ENCODE measurements around the gene IL20RA. TPM values are rescaled to one million over a fixed set of nuclear protein-coding genes. Genes with fewer than 3 reads are reported as not detected.
A peak's percentile ranks its signal among the peaks of the same experiment; 100 is the strongest.
"Not testable (repeated sequence)": the region's sequence is repeated elsewhere in the genome, so short reads cannot be mapped to it uniquely, and the experiment has no call there.

IL20RA gene
- total and polyA plus RNA-seq, 2 donors from 2014 or later = 0.16 to 0.34 TPM

DNA sequence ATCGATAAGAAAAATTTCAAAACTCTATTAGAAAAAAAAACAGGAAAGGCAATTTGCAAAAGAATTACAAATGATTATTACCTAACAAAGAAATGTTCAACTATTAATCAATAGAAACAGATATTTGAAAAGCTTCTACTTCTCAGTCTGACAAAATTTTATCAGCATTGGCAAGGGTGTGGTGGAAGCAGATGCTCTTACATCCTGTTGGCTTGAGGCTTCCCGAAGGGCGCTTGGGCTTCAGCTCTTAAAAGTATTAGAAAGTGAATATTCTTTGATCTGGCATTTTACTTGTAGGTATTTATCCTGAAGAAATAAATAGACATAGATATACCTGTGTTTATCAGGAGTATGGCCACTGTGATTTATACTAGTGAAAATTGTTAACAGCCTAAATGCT, 84.0 kb downstream of the IL20RA start:
- H3K4me3 ChIP-seq (ENCODE audit: low read length in 3 of 3) = no peak overlapping the region
- DNase-seq (no peak), FAIRE-seq (no peak)
- H3K9ac ChIP-seq (ENCODE audit: low read length in 3 of 3) = no peak overlapping the region
- intact Hi-C loops (cut with DNase I) = no loop called here
- H3K9me3 ChIP-seq (ENCODE audit: control insufficient read depth in 2 of 3, insufficient read depth in 1 of 3, low read length in 3 of 3) = no peaks in the 10 kb centered on the region
- TF ChIP-seq, protein P1, sequence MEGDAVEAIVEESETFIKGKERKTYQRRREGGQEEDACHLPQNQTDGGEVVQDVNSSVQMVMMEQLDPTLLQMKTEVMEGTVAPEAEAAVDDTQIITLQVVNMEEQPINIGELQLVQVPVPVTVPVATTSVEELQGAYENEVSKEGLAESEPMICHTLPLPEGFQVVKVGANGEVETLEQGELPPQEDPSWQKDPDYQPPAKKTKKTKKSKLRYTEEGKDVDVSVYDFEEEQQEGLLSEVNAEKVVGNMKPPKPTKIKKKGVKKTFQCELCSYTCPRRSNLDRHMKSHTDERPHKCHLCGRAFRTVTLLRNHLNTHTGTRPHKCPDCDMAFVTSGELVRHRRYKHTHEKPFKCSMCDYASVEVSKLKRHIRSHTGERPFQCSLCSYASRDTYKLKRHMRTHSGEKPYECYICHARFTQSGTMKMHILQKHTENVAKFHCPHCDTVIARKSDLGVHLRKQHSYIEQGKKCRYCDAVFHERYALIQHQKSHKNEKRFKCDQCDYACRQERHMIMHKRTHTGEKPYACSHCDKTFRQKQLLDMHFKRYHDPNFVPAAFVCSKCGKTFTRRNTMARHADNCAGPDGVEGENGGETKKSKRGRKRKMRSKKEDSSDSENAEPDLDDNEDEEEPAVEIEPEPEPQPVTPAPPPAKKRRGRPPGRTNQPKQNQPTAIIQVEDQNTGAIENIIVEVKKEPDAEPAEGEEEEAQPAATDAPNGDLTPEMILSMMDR (IDR thresholded peaks at IDR 0.05; ENCODE audit: borderline replicate concordance, extremely low read depth, insufficient read depth) = no peak
- H3K27ac ChIP-seq (ENCODE audit: low read depth in 2 of 2, low read length in 2 of 2) = no peak overlapping the region
- H3K4me1 ChIP-seq (ENCODE audit: control insufficient read depth in 2 of 3, insufficient read depth in 2 of 3, low read depth in 1 of 3, low read length in 3 of 3) = no peaks in the 10 kb centered on the region
- H3K27me3 ChIP-seq (ENCODE audit: control insufficient read depth, insufficient read depth, low read length) = no peaks in the 10 kb centered on the region
- H3K36me3 ChIP-seq (ENCODE audit: control insufficient read depth in 2 of 3, insufficient read depth in 3 of 3, low read length in 3 of 3) = no peaks in the 10 kb centered on the region

DNA sequence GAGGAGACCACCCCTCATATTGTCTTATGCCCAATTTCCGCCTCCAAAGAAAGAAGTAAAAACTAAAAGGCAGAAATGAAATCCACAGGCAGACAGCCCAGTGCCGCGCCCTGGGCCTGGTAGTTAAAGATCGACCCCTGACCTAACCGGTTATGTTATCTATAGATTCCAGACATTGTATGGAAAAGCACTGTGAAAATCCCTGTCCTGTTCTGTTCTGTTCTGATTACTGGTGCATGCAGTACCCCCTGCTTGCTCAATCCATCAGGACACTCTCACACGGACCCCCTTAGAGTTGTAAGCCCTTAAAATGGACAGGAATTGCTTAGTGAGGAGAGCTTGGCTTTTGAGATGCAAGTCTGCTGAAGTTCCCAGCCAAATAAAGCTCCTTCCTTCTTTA, 84.8 kb downstream of the IL20RA start:
- FAIRE-seq; H3K27ac ChIP-seq (ENCODE audit: low read depth in 2 of 2, low read length in 2 of 2); H3K9me3 ChIP-seq (ENCODE audit: control insufficient read depth in 2 of 3, insufficient read depth in 1 of 3, low read length in 3 of 3); H3K9ac ChIP-seq (ENCODE audit: low read length in 3 of 3); DNase-seq; H3K27me3 ChIP-seq (ENCODE audit: control insufficient read depth, insufficient read depth, low read length); H3K36me3 ChIP-seq (ENCODE audit: control insufficient read depth in 2 of 3, insufficient read depth in 3 of 3, low read length in 3 of 3); H3K4me1 ChIP-seq (ENCODE audit: control insufficient read depth in 2 of 3, insufficient read depth in 2 of 3, low read depth in 1 of 3, low read length in 3 of 3); intact Hi-C loops (cut with DNase I); H3K4me3 ChIP-seq (ENCODE audit: low read length in 3 of 3): not testable (repeated sequence)

DNA sequence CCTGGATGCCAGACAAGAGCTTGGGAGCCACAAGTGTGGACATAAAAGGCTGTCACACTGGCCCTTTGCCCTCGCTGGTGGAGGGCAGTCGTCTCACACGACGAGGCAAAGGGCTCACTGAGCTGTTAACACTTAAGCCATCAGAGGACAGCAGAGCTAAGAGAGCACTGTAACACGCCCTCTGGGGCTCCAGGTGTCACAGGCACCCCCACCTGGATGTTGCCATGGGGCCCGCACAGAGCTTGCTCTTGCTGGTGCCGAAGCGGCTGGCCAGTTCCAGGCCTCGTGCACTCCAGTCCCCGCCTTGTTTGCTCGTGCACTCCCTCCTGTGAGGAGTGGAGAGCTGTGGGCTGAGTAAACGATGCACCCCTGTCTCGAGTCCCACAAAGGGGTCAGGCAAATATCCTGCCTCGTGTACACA, 85.3 kb downstream of the IL20RA start:
- DNase-seq = peak in 4 of 5 donors; percentile 18 to 52 (median 20)
- no peaks in the 10 kb centered on the region for H3K9me3 ChIP-seq (ENCODE audit: control insufficient read depth in 2 of 3, insufficient read depth in 1 of 3, low read length in 3 of 3)
- H3K36me3 ChIP-seq (ENCODE audit: control insufficient read depth in 2 of 3, insufficient read depth in 3 of 3, low read length in 3 of 3) = no peaks in the 10 kb centered on the region
- FAIRE-seq = no peak
- no peaks in the 10 kb centered on the region for H3K4me1 ChIP-seq (ENCODE audit: control insufficient read depth in 2 of 3, insufficient read depth in 2 of 3, low read depth in 1 of 3, low read length in 3 of 3)
- intact Hi-C loops (cut with DNase I) = no loop called here
- H3K27ac ChIP-seq (ENCODE audit: low read depth in 2 of 2, low read length in 2 of 2) = no peak overlapping the region
- no peak overlapping the region for H3K9ac ChIP-seq (ENCODE audit: low read length in 3 of 3)
- no peak overlapping the region for H3K4me3 ChIP-seq (ENCODE audit: low read length in 3 of 3)
- TF ChIP-seq, protein P1 (IDR thresholded peaks at IDR 0.05; ENCODE audit: borderline replicate concordance, extremely low read depth, insufficient read depth) = no peak
- no peaks in the 10 kb centered on the region for H3K27me3 ChIP-seq (ENCODE audit: control insufficient read depth, insufficient read depth, low read length)

DNA sequence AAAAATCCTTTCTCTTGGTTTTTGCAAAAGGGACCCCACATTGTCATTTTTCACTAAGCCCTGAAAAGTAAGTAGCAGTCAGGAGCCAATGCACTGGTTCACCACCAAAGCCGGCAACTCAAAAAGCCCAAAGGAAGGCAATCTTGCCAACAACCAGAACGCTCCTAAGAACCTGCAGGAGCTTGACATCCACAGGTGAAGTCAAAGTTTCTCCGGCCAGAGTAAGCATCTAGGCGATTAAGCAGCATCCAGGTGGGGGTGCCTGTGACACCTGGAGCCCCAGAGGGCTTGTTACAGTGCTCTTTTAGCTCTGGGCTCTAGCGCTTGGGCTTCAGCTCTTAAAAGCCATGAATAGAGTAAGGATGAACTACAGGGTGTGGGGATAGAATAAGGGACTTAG, 86.6 kb downstream of the IL20RA start:
- FAIRE-seq = no peak
- no peak overlapping the region for H3K9ac ChIP-seq (ENCODE audit: low read length in 3 of 3)
- H3K27ac ChIP-seq (ENCODE audit: low read depth in 2 of 2, low read length in 2 of 2) = no peak overlapping the region
- H3K9me3 ChIP-seq (ENCODE audit: control insufficient read depth in 2 of 3, insufficient read depth in 1 of 3, low read length in 3 of 3) = no peaks in the 10 kb centered on the region
- intact Hi-C loops (cut with DNase I) = no loop called here
- no peak for DNase-seq
- TF ChIP-seq, protein P1 (IDR thresholded peaks at IDR 0.05; ENCODE audit: borderline replicate concordance, extremely low read depth, insufficient read depth) = no peak
- no peak overlapping the region for H3K4me3 ChIP-seq (ENCODE audit: low read length in 3 of 3)
- no peaks in the 10 kb centered on the region for H3K36me3 ChIP-seq (ENCODE audit: control insufficient read depth in 2 of 3, insufficient read depth in 3 of 3, low read length in 3 of 3)
- H3K27me3 ChIP-seq (ENCODE audit: control insufficient read depth, insufficient read depth, low read length) = no peaks in the 10 kb centered on the region
- H3K4me1 ChIP-seq (ENCODE audit: control insufficient read depth in 2 of 3, insufficient read depth in 2 of 3, low read depth in 1 of 3, low read length in 3 of 3) = no peaks in the 10 kb centered on the region

Measured in kidney (tissue), 14 donors.